ENCODE data around the gene SERINC4. TPM values are rescaled to one million over a fixed set of nuclear protein-coding genes. Genes with fewer than 3 reads are reported as not detected.

The SERINC4 gene
- total and polyA plus RNA-seq, 2 of the 4 experiments (the other 2 are of a cell fraction) = under 0.01 to 0.09 TPM

- in situ Hi-C loops (cut with MboI; ENCODE audit: low sequenced_read_pairs) (no loop called here), dilution Hi-C loops (cut with HindIII; ENCODE audit: low sequenced_read_pairs, unreplicated experiment) (no loop called here), intact Hi-C loops (cut with micrococcal nuclease) (no loop called here)
- no peak overlapping the region for H3K27ac ChIP-seq (ENCODE audit: insufficient read depth, low read length)
- H2AFZ ChIP-seq (replicated peaks; ENCODE audit: low read length, poor library complexity) = no peak overlapping the region
- peaks cover 7 to 22% of the 10 kb centered on the region in 2 experiments for H3K79me1 ChIP-seq (ENCODE audit: low read depth in 1 of 2, low read length in 2 of 2)
- no peak overlapping the region for H3K56ac ChIP-seq (ENCODE audit: extremely low read depth, insufficient read depth, low read length)
- H2AK9ac ChIP-seq (replicated peaks; ENCODE audit: low read depth, low read length, poor library complexity) = no peak overlapping the region
- H3K27me3 ChIP-seq (ENCODE audit: control insufficient read depth, insufficient read depth, low read length) = no peaks in the 10 kb centered on the region
- no peak overlapping the region for H2BK5ac ChIP-seq (ENCODE audit: low read depth, low read length, poor library complexity, severe bottlenecking)
- no peak overlapping the region for H3K4me2 ChIP-seq (ENCODE audit: low read depth, low read length)
- H3K9me3 ChIP-seq (ENCODE audit: control insufficient read depth, insufficient read depth, low read length) = no peaks in the 10 kb centered on the region
- no peak overlapping the region for H3K18ac ChIP-seq (ENCODE audit: low read depth, low read length)
- WGBS, 2 experiments (ENCODE audit: extremely low coverage in 2 of 2, insufficient read length in 1 of 2) = no CpG with 5 or more reads among the region's 5 CpGs
- H2BK120ac ChIP-seq (ENCODE audit: low read depth, low read length) = no peak overlapping the region
- no peak overlapping the region for H3K23ac ChIP-seq (ENCODE audit: low read depth, low read length)
- DNase-seq (no peak), ATAC-seq (ENCODE audit: low read depth) (no peak)
- TF ChIP-seq MAZ (IDR thresholded peaks at IDR 0.05; ENCODE audit: borderline replicate concordance, low read depth, low read length) = no peak
- TF ChIP-seq, protein P1, sequence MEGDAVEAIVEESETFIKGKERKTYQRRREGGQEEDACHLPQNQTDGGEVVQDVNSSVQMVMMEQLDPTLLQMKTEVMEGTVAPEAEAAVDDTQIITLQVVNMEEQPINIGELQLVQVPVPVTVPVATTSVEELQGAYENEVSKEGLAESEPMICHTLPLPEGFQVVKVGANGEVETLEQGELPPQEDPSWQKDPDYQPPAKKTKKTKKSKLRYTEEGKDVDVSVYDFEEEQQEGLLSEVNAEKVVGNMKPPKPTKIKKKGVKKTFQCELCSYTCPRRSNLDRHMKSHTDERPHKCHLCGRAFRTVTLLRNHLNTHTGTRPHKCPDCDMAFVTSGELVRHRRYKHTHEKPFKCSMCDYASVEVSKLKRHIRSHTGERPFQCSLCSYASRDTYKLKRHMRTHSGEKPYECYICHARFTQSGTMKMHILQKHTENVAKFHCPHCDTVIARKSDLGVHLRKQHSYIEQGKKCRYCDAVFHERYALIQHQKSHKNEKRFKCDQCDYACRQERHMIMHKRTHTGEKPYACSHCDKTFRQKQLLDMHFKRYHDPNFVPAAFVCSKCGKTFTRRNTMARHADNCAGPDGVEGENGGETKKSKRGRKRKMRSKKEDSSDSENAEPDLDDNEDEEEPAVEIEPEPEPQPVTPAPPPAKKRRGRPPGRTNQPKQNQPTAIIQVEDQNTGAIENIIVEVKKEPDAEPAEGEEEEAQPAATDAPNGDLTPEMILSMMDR (conservative IDR thresholded peaks at IDR 0.05; ENCODE audit: low read depth, low read length) = no peak
- no peak for TF ChIP-seq SMC3 (IDR thresholded peaks at IDR 0.05; ENCODE audit: low read depth, low read length)
- no peak for TF ChIP-seq MAFK (IDR thresholded peaks at IDR 0.05; ENCODE audit: low read depth, low read length)
- no peak for TF ChIP-seq CHD1 (IDR thresholded peaks at IDR 0.05; ENCODE audit: low read depth, low read length)
- TF ChIP-seq NFE2L2 (IDR thresholded peaks at IDR 0.05; ENCODE audit: low read depth, low read length) = no peak
- no peak for TF ChIP-seq POLR2A (IDR thresholded peaks at IDR 0.05; ENCODE audit: low read depth, low read length)
- no peak for TF ChIP-seq RFX5 (IDR thresholded peaks at IDR 0.05; ENCODE audit: low read depth, low read length)
- TF ChIP-seq CEBPB (IDR thresholded peaks at IDR 0.05; ENCODE audit: low read depth, low read length) = no peak
- no peak for TF ChIP-seq RCOR1 (IDR thresholded peaks at IDR 0.05; ENCODE audit: insufficient replicate concordance, low read length)
- no peak for TF ChIP-seq MXI1 (IDR thresholded peaks at IDR 0.05; ENCODE audit: borderline replicate concordance, low read depth, low read length)
- TF ChIP-seq RAD21 (IDR thresholded peaks at IDR 0.05; ENCODE audit: low read length) = no peak
- no peak for TF ChIP-seq ELK1 (IDR thresholded peaks at IDR 0.05; ENCODE audit: borderline replicate concordance, low read depth, low read length)
- TF ChIP-seq, protein P2, sequence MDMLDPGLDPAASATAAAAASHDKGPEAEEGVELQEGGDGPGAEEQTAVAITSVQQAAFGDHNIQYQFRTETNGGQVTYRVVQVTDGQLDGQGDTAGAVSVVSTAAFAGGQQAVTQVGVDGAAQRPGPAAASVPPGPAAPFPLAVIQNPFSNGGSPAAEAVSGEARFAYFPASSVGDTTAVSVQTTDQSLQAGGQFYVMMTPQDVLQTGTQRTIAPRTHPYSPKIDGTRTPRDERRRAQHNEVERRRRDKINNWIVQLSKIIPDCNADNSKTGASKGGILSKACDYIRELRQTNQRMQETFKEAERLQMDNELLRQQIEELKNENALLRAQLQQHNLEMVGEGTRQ (IDR thresholded peaks at IDR 0.05; ENCODE audit: low read depth, low read length) = no peak
- no peak for TF ChIP-seq FOS (IDR thresholded peaks at IDR 0.05; ENCODE audit: low read depth, low read length)
- H2BK15ac ChIP-seq (ENCODE audit: low read depth, low read length) = no peak overlapping the region
- no TSS peak for BruUV-seq (replicated peaks)
- H4K20me1 ChIP-seq (ENCODE audit: insufficient read depth, low read length) = no peaks in the 10 kb centered on the region
- no peak overlapping the region for H3K14ac ChIP-seq (replicated peaks; ENCODE audit: low read depth, low read length)
- peaks cover 67% of the 10 kb centered on the region for H3K36me3 ChIP-seq (ENCODE audit: control insufficient read depth, insufficient read depth, low read length)
- H4K5ac ChIP-seq (ENCODE audit: low read depth, low read length) = no peak overlapping the region
- no peak overlapping the region for H2BK20ac ChIP-seq (ENCODE audit: low read depth, low read length)
- H3K4me3 ChIP-seq (ENCODE audit: insufficient read depth, low read depth, low read length) = no peak overlapping the region
- ChIA-PET CTCF (no interaction called here), POLR2A (ENCODE audit: unreplicated experiment) (no interaction called here)
- H4K8ac ChIP-seq (ENCODE audit: low read depth in 2 of 2, low read length in 2 of 2) = no peak overlapping the region
- H3K4ac ChIP-seq (ENCODE audit: low read depth, low read length) = no peak overlapping the region
- H3K9me1 ChIP-seq (ENCODE audit: insufficient read depth, low read length) = peaks cover 8% of the 10 kb centered on the region
- H2AK5ac ChIP-seq (ENCODE audit: low read depth, low read length) = no peak overlapping the region
- no peaks in the 10 kb centered on the region; the same call in 1 of the 2 replicates for H3K4me1 ChIP-seq (ENCODE audit: control insufficient read depth, insufficient read depth, low read length)
- no peak overlapping the region for H3K9ac ChIP-seq (ENCODE audit: low read depth, low read length)
- no peak overlapping the region for H4K91ac ChIP-seq (ENCODE audit: insufficient read depth, low read depth, low read length)
Measured at GRCh38 chr15:43808435-43808950, 8.5 kb upstream of the SERINC4 start.

Measured in IMR-90 (cell line).